OCI-LY3 (cell line): ENCODE results near the gene TMEM108.

Experiments
- H2AFZ ChIP-seq: fragments of 200-600, 300-600 bp; shearing (Covaris generic); 2 replicates; pipeline ENCODE4 v1.6.0; 2014; ENCODE audit warnings: antibody characterized with exemption, low read depth, low read length
- H3K27ac ChIP-seq: fragments of 200-600, 300-600 bp; sonication (generic); 2 replicates; pipeline ENCODE4 v1.5.1; 2014; ENCODE audit warnings: mild to moderate bottlenecking, low read length, moderate library complexity, mixed read lengths
- H3K27me3 ChIP-seq: fragments of 200-600, 300-600 bp; sonication (generic); 2 replicates; pipeline ENCODE4 v1.6.1; 2014; ENCODE audit warnings: low read depth, low read length, mixed read lengths
- H3K36me3 ChIP-seq: fragments of 200-600, 300-600 bp; sonication (generic); replicated peaks from 2 replicates; pipeline ENCODE3; 2014; ENCODE audit warnings: low read depth, low read length, mixed read lengths
- H3K4me1 ChIP-seq: fragments of 300-600, 200-600 bp; sonication (generic); 2 replicates; pipeline ENCODE4 v1.6.1; 2014; ENCODE audit warnings: low read length, mixed read lengths
- H3K4me2 ChIP-seq: fragments of 200-600, 300-600 bp; sonication (generic); 2 replicates; pipeline ENCODE4 v1.6.1; 2014; ENCODE audit warnings: low read length, mixed read lengths
- H3K4me3 ChIP-seq: fragments of 300-600, 200-600 bp; sonication (generic); 2 replicates; pipeline ENCODE4 v1.5.1; 2014; ENCODE audit warnings: antibody characterized with exemption, mild to moderate bottlenecking, low read length, moderate library complexity
- H3K79me2 ChIP-seq: fragments of 300-600, 200-600 bp; shearing (Covaris generic); 2 replicates; pipeline ENCODE4 v1.6.1; 2014; ENCODE audit warnings: mild to moderate bottlenecking, low read length, mixed read lengths
- H3K9ac ChIP-seq: fragments of 300-600, 200-600 bp; shearing (Covaris generic); 2 replicates; pipeline ENCODE4 v1.6.0; 2014; ENCODE audit warnings: mild to moderate bottlenecking, low read length, moderate library complexity
- H3K9me3 ChIP-seq: fragments of 200-600, 300-600 bp; shearing (Covaris generic); 2 replicates; pipeline ENCODE4 v1.6.1; 2014; ENCODE audit warnings: low read length, mixed read lengths; ENCODE audit not compliant: insufficient read depth
- H4K20me1 ChIP-seq: fragments of 200-600, 300-600 bp; sonication (generic); 2 replicates; pipeline ENCODE4 v1.6.1; 2016; ENCODE audit warnings: low read length, mixed read lengths; ENCODE audit not compliant: insufficient read depth
- CTCF ChIP-seq: fragments of 200-600, 300-600 bp; sonication (generic); IDR thresholded peaks from 2 replicates; pipeline ENCODE4 v1.5.1; 2014; ENCODE audit warnings: antibody characterized with exemption, low read length, low read depth
- EZH2phosphoT487 ChIP-seq: fragments of 200-600 bp; shearing (Covaris generic); IDR thresholded peaks from 2 replicates; pipeline ENCODE4 v1.6.1; 2018; ENCODE audit warnings: antibody characterized with exemption, mixed run types, low read depth

Gene TMEM108

DNA sequence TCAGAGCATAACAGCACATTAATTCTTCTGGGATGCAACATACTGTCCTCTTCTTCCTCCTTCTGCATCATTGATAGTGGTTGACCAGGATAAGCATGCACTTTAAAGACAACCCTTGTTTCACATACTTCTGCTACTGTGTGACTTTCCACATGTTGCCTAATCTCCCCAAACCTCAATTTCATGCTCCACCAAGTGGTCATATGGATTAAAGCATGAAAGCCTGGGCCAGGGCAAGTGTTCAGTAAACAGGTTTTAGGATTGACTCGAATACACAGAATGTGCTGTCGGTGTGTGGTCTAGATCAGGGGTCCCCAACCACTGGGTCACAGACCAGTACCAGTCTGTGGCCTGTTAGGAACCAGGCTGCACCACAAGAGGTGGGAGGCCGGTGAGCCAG lies 339.2 kb downstream of the TMEM108 start:
- no peak overlapping the region for H3K9ac ChIP-seq
- no peaks in the 10 kb centered on the region for H3K4me1 ChIP-seq
- no peaks in the 10 kb centered on the region for H3K36me3 ChIP-seq
- no peak overlapping the region for H3K27ac ChIP-seq
- no peak overlapping the region for H3K4me2 ChIP-seq
- H3K9me3 ChIP-seq, result no peaks in the 10 kb centered on the region
- TF ChIP-seq EZH2phosphoT487 (no peak), CTCF (peak; percentile 53)
- no peak overlapping the region for H3K4me3 ChIP-seq
- H2AFZ ChIP-seq, result no peak overlapping the region
- no peaks in the 10 kb centered on the region for H4K20me1 ChIP-seq
- H3K27me3 ChIP-seq, result peaks cover 15% of the 10 kb centered on the region
- no peaks in the 10 kb centered on the region for H3K79me2 ChIP-seq

- Histone ChIP-seq H3K36me3 (no peaks in the 10 kb centered on the region), H3K4me1 (peaks cover 4% of the 10 kb centered on the region), H3K27me3 (peaks cover 15% of the 10 kb centered on the region; the same call in 1 of the 2 replicates), H3K9ac (no peak overlapping the region), H3K27ac (no peak overlapping the region), H3K4me3 (no peak overlapping the region), H4K20me1 (no peaks in the 10 kb centered on the region), H3K79me2 (no peaks in the 10 kb centered on the region), H2AFZ (no peak overlapping the region), H3K4me2 (no peak overlapping the region), H3K9me3 (no peaks in the 10 kb centered on the region)
- no peak for TF ChIP-seq CTCF
- no peak for TF ChIP-seq EZH2phosphoT487
Observed at GRCh38 chr3:133379926-133380325, 341.7 kb downstream of the TMEM108 start.

- H3K79me2 ChIP-seq, result no peaks in the 10 kb centered on the region
Observed at GRCh38 chr3:133380481-133381225, 342.5 kb downstream of the TMEM108 start.

GRCh38 chr3:133381346-133382109 lies 343.3 kb downstream of the TMEM108 start:
- H3K27ac ChIP-seq, result no peak overlapping the region
- TF ChIP-seq EZH2phosphoT487 (no peak), CTCF (no peak)
- H4K20me1 ChIP-seq, result no peaks in the 10 kb centered on the region
- no peaks in the 10 kb centered on the region for H3K79me2 ChIP-seq
- H3K4me3 ChIP-seq, result no peak overlapping the region
- no peak overlapping the region for H3K4me2 ChIP-seq
- H3K9ac ChIP-seq, result no peak overlapping the region
- no peaks in the 10 kb centered on the region for H3K36me3 ChIP-seq
- H2AFZ ChIP-seq, result no peak overlapping the region
- peaks cover 13% of the 10 kb centered on the region; the same call in 1 of the 2 replicates for H3K27me3 ChIP-seq
- peaks cover 6% of the 10 kb centered on the region for H3K4me1 ChIP-seq
- H3K9me3 ChIP-seq, result no peaks in the 10 kb centered on the region

More at GRCh38 chr3:133380481-133381225, 342.5 kb downstream of the TMEM108 start:
- Histone ChIP-seq H2AFZ (no peak overlapping the region), H3K9me3 (no peaks in the 10 kb centered on the region), H3K27ac (no peak overlapping the region), H3K4me3 (no peak overlapping the region), H3K27me3 (peaks cover 11% of the 10 kb centered on the region; the same call in 1 of the 2 replicates), H3K36me3 (no peaks in the 10 kb centered on the region), H3K4me1 (peaks cover 4% of the 10 kb centered on the region), H4K20me1 (no peaks in the 10 kb centered on the region), H3K9ac (no peak overlapping the region), H3K4me2 (no peak overlapping the region)
- no peak for TF ChIP-seq EZH2phosphoT487
